GM19452 (cell line): Measurements from ENCODE around the gene GVQW3.
"Not testable (repeated sequence)": the region's sequence is repeated elsewhere in the genome, so short reads cannot be mapped to it uniquely, and the experiment has no call there.

Source experiments
- ATAC-seq: cut with Tn5 transposase; IDR thresholded peaks from one replicate; pipeline ENCODE4 v1.9.1; 2021; ENCODE audit not compliant: unreplicated experiment

Gene GVQW3

DNA sequence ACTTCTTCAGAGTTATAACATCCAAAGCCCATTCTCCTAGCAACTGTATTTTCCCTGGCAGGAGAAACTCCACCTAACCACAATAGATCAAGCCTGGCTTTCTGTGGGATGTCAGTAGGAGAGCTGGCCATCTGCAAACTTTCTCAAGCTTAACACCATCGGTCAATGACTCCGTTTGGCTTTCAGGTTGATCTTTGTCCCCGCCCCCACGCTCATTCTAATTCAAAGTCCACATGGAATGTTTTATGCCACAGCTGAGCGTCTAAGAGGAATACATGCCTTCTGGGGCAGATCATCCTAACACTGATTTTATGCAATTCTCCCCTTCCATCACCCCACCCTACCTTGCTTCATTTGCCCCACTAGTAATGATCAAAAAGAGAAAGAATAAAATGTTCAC is 4.8 kb downstream of the GVQW3 start:
- ATAC-seq, result no peak

DNA sequence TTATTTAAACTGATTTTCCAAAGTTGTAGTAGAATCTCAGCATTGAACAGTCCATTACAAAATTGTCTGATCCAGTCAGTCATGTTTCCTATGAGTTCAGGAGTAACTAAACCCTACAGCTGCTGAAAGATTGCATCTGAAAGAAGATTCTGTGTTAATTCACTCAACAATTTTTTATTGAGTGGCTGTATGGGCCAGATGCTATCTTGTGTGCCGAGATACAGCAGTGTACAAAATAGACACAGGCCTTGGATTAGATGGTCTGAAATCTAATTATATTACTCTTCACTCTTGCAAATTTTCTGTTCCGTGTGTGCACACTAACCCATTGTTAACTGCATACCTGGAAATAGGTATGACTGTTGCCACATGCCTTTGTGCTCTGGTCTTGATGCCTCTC is 7.3 kb downstream of the GVQW3 start:
- ATAC-seq, result no peak

DNA sequence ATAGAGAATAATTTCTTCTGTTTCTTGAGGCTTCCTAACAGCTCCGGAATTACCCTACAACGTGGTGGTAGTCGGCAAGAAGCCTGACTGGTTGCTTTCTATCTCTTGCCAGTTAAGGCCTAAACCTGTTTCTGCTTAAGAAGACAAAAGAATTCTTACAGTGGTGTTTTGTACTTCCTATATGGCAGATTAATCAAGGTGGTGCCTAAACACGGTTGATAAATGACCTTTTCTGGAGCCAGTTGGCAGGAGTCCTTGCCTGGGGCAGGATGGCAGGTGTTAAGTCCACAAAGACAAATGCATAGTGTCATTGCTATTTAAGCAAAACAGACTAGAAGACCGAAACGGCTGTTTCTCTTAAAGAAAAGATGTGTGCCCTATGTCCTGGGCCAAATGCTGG is 9.9 kb downstream of the GVQW3 start:
- no peak for ATAC-seq

DNA sequence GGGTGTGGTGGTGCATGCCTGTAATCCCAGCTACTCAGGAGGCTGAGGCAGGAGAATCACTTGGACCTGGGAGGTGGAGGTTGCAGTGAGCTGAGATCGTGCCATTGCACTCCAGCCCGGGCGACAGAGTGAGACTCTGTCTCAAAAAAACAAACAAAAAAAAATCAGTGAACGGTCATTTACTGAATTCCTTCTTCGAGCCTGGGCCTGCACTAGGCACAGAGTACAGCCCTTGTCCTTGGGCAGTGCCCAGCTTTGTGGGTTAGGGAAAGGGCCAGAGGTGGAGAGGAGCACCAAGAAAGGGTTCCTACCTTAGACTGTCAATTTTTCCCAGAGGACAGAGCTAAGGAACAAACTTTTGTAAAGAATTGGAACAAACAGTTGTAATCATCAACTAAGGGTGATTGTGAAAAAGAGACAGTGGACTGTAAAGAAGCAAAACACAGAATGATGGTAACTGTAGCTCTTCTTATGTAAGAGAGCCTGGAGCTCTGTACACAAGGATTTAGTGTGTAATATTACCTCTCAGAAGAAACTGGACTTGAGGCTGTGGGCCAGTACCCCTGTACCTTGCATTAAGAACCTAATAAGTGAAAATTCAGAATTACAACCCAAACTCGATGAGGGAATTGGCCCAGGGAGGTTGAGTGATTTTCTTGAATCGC is 10.8 kb downstream of the GVQW3 start:
- ATAC-seq, result no peak

DNA sequence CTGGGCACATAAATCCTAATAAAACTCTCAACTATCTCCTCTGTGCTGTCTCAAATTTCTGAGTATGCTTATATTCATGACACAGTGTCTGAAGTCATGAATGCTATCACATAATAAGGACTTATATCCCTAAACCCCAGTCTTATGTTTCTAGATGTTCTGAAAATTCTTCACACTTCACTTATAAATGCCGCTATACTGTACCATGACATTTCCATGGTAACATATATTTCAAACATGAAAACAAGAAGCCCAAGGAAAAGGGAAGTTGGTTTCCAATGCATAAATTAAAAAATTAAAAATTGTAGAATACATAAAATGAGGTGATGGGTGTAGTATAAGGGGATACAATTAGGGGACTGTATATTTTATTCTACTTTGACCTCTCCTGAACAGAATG is 11.7 kb downstream of the GVQW3 start:
- no peak for ATAC-seq

DNA sequence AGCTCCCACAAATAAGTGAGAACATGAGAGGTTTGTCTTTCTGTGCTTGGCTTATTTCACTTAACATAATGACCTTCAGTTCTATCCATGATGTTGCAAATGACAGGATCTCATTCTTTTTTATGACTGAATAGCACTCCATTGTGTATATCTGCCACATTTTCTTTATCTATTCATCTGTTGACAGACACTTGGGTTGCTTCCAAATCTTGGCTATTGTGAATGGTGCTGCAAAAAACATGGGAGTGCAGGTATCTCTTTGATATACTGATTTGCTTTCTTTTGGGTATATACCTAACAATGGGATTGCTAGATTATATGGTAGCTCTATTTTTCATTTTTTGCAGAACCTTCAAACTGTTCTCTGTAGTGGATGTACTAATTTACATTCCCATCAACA is 13.3 kb downstream of the GVQW3 start:
- ATAC-seq, result no peak

DNA sequence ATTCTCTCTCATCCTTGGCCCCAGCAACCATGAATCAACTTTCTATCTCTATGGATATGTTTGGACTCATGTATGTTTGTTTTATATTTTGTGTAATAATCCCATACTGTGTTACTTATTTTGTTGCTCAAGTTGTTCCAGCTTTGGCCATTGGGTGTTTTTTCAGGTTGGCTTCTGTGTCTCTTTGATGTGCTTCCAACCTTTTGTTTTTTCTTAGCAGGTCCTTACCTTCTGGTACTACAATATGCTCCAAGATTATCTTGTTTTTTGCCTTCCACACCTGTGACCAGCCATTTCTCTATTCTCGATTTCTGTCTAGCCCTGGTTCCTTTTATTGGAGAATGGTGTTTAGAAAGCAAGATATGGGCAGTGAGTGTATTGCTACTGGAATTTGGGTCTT is 14.2 kb downstream of the GVQW3 start:
- ATAC-seq, result no peak

DNA sequence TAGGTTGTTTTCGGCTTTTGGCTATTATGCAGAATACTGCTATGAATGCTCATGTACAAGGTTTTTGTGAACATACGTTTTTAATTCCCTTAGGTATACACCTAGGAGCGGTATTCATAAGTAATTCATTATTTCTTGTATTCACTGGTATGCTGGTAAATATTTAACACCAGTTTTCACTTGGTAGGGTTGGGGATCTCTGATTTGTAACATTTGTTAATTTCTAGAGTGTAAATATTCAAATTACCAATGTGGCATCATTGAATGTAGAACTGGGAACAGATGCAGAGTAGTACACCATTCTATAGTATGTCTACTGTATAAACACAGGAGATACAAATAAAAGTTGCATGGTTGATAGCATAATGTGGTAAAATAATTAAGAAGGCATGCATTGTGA is 16.3 kb downstream of the GVQW3 start:
- no peak for ATAC-seq

DNA sequence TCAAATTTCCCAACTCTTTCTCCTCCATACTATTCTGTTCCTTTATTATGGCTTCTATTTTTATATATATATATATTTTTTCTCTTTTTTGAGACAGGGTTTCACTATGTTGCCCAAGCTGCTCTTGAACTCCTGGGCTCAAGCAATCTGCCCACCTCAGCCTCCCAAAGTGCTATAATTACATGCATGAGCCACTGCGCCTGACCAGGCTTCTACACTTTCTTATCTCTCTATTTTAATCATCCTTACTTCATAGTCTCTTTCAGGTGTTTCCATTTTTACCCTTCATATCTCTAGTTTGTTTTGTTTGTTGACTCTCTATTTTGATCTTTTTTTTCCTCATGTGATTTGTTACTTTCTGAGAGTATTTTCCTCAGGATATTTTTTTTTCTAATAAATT is 19.8 kb downstream of the GVQW3 start:
- no peak for ATAC-seq

DNA sequence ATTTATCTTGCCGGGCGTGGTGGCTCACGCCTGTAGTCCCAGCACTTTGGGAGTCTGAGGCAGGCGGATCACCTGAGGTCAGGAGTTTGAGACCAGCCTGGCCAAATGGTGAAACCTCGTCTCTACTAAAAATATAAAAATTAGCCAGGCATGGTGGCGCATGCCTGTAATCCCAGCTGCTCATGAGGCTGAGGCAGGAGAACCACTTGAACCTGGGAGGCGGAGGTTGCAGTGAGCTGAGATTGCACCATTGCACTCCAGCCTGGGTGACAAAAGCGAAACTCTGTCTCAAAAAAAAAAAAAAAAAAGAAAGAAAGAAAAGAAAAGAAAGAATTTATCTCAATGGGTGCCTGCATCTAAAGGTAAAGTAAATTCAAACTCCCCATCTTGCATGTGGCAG is 20.4 kb downstream of the GVQW3 start:
- ATAC-seq, result not testable (repeated sequence)

DNA sequence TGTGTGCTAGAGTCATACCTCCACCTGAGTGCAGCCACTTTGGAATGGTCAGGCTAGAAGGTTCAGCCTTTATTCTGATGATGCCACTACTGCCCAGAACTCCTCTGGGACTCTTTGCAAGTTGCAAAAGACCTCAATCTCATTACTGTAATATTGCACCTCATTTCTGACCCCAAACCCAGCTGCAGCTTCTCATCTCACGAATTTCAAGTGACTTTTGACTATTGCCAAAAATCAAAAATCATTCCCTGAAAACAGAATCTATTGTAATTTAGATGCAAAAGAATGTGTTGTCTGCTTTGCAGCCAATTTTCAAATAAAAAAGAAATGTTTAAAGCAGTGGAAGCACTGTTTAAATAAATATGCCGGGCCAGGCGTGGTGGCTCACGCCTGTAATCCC is 25.2 kb downstream of the GVQW3 start:
- ATAC-seq, result no peak

DNA sequence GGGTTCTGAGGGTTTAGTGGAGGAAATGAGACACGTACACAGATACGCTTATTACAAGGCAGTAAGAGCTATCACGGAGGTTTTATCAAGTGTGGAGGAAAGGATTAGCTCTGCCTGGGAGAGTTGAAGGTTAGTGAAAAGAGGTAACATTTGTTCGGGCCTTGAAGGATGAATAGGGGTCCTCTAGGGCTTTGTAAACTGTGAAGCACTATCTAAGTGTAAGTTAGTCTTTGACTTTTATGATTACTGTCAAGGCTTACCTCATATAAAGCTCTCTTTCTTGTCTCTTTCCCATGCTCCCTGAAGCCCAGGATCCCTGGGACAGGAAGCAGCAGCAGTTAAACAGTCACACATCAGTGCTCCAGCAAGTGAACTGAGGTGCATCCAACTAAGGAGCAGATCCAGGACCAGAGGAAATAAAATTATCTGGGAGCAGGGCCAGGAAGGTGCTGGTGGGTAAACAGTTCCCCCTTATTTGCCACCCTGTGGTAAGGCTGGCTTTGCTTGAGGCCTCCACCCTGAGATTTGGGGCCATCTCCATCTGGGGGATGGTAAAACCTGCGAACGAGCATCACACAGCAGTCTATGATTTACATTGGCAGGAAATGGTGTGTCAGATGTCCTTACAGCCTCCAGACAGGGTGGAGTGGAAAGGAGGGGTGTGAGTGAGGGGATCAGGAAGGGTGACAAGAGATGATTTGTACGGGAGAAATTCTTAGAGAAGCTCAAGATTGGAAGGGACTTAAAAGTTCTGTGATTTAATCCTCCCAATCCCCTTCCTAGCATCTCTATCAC is 27.2 kb downstream of the GVQW3 start:
- ATAC-seq, result no peak

DNA sequence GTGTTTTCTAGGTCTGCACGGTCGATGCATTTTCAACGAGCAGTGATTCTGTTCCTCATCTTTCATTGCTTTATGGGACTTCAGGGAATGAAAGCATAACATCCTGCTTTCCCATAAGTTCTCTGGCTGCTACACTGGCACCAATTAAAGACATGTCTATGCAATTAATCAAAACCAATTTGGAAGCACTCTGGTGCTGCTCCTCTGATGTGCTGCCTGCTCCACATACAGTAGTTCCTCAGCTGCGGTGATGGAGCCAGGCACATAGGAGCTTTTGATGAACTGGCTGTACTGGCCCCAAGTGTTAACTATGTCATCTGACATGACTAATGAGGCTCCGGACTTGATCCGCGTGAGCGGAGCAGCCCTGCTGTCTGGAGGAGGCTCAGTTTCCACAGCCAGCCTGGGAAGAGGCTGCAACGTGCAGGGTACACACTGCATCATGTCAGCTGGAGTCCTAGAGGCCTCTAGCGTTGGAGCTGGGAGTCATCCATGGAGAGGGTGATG is 29.8 kb downstream of the GVQW3 start:
- ATAC-seq, result no peak

DNA sequence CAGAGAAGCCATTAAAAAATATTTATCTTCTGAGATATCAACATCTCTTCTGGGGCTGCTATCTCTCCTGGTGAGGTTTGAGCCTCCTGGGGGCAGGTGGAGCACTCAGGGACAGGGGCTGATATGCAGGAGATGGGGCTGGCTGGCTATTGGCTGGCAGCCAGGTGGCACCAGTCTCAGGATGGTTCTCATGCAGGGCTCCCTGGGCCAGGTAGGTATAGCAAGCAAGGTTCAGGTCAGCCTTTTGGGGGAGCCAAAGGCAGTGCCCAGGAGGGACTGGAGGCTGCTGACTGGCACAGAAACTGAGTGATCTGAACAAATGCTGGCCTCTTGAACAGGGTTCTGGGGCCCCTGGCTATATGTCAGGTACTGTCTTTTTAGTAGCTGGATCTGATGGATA is 34.0 kb downstream of the GVQW3 start:
- ATAC-seq, result no peak

DNA sequence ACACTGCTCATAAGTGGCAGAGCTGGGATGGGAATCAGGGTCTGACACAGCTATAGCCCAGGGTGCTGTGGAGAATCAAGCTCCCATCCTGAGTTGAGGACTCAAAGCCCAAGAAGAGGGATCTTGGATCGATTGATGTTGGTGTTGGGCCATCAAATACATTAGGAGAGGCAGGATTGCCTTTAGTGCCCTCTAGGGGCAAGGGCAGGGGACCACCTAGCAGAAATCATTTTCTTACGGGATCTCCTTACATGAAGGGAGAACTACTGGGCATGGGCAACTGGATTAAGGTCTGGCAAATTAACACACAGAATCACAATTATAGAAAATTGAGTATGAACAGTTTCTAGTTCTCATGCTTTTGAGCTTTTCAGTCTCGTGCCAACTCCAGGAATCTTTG is 38.8 kb downstream of the GVQW3 start:
- ATAC-seq, result no peak

DNA sequence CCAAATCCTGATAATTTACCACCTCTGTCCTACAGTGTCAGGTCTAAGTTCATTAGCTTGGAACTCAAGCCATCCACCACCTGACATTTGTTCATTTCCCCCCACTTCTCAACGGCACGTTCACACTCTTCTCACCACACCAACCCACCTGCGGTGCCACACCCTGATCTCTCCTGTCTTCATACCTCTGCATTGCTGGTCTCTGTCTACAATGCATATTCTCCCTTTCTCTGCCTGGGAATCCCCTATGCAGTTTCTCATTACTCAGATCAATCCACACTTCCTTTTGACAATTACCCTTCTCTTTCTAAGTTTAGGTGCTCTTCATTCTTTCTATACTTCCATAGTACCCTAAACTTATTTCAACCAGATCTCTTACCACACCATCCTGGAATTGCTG is 43.3 kb downstream of the GVQW3 start:
- peak; percentile 64 for ATAC-seq

DNA sequence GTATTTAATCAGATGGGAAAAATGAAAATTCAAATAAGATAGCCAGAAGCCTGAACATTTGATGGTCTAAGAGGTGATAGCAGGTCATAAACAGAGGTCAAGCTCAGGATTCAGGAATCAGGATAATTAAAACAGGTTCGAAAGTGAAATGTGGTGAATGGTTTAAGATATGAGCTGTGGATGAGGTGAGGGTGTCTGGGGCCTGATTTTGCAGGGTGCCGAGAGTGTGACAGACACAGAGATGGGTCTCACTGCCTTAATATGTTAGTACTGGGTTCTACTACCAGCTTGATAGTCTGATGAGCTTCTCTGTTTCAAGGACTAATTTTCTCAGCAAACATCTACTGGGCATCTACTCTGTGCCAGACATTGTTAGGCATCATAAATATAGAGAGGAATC is 43.8 kb downstream of the GVQW3 start:
- ATAC-seq, result no peak

DNA sequence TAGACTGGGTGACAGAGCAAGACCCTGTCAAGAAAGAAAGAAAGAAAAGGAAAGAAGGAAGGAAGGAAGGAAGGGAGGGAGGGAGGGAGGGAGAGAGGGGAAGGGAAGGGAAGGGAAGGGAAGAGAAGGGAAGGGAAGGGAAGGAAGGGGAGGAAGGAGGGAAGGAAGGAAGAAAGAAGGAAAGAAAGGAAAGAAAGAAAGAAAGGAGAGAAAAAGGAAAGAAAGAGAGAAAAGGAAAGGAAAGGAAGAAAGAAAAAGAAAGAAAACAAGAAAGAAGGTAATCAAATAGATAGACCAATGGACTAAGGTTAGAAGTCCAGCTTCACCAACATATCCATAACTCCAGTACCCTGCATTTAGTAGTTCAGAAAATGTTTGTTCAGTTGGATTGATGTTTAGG is 45.5 kb downstream of the GVQW3 start:
- no peak for ATAC-seq

DNA sequence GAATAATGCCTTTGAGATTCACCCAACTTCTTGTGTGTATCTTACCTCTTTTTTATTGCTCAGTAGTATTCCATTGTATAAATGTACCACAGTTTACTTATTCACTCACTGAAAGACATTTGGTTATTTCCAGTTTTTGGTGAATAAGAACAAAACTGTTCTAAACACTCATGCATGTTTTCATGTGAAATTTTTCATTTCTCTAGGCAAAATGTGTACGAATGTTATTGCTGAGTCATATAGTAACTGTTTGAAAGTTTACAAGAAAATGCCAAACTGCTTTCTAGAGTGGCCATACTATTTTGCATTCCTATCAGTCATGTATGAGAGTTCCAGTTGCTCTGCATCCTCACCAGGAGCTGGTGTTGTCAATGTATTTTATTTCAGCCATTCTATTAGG is 54.9 kb downstream of the GVQW3 start:
- no peak for ATAC-seq

DNA sequence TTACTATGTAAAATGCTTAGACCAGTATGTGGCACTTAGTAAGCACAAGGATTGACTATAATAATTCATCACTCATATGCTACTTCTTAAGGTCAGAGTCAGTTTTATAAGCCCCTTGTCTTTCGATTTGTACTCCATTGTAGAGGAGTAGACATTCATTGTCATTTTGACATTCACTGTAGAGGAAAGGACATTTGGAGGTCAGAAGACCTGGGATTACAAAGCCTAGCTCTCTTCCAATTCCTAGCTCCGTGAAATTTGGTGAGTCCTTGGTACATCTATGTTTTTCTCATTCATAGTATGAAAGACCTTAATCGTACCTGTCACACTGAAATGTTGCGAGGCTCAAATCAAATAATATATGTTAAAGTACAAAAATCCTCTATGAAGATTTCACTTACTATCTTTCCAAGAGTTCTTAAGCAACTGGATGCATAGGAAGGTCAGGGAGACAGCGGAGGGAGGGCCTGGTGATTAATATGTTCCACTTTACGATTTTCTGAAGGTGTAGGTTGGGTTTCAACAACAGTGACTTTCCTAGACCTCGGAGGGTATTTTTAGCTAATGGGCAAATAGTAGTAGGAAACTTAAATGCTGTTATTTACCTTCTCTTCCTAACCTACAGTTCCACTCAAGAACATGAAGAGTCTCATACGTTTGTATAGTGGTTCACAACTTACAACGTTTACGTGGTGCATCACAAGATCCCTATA is 62.3 kb downstream of the GVQW3 start:
- ATAC-seq, result no peak

DNA sequence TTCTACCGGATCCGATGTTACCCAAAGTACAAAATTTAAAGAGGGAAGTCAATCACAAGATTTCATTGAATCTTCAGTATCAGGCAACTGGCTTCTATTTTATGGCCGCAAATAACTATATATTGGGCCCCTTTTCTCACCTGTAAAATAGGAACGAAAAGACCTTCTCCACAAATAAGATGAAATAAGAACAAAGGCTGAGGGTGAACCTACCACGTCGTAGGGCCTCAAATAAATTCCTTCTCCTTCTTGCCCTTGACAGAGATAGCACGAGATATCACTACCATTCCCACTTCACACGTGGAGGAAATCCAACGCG is 62.9 kb downstream of the GVQW3 start:
- ATAC-seq, result no peak
